Activated T-helper 17 cell treated with anti-CD3 and anti-CD28 coated beads, Interleukin-2, amount 50 U/mL, for 72 hours (primary cell): Measurements from ENCODE around the gene TNIP2. TPM values are rescaled to one million over a fixed set of nuclear protein-coding genes. Genes with fewer than 3 reads are reported as not detected.
A peak's percentile ranks its signal among the peaks of the same experiment; 100 is the strongest.

Experiments
- ATAC-seq: fragments of 150-1000 bp; cut with Tn5 transposase; replicated peaks from 2 replicates; pipeline ENCODE4 v1.10.0; 2021; ENCODE audit warnings: mild to moderate bottlenecking, moderate library complexity
- H3K27ac Mint-ChIP-seq: one replicate; pipeline ENCODE4 v1.8.0; 2022; ENCODE audit warnings: mixed read lengths
- H3K27me3 Mint-ChIP-seq: one replicate; pipeline ENCODE4 v1.8.0; 2022; ENCODE audit warnings: mixed read lengths
- H3K36me3 Mint-ChIP-seq: one replicate; pipeline ENCODE4 v1.8.0; 2022; ENCODE audit warnings: low read depth, mild to moderate bottlenecking, mixed read lengths
- H3K4me1 Mint-ChIP-seq: one replicate; pipeline ENCODE4 v1.8.0; 2022; ENCODE audit warnings: mixed read lengths
- H3K4me3 Mint-ChIP-seq: one replicate; pipeline ENCODE4 v1.8.0; 2022; ENCODE audit warnings: mild to moderate bottlenecking, mixed read lengths
- H3K9me3 Mint-ChIP-seq: one replicate; pipeline ENCODE4 v1.8.0; 2022; ENCODE audit warnings: mixed read lengths
- total RNA-seq, 2 donors: library from RNA; stranded (reverse); gene quantifications; one replicate each; pipeline ENCODE4 v1.2.3, GENCODE V29; 2022

TNIP2 gene
- total RNA-seq, 2 donors from 2014 or later = 80.1 to 110 TPM

GRCh38 chr4:2796849-2797544 is 40.9 kb upstream of the TNIP2 start:
- Mint-ChIP-seq H3K4me3 (peak overlapping the region; percentile 89), H3K36me3 (peaks cover 42% of the 10 kb centered on the region), H3K27me3 (no peaks in the 10 kb centered on the region), H3K4me1 (peaks cover 18% of the 10 kb centered on the region), H3K27ac (peak overlapping the region; percentile 90), H3K9me3 (no peaks in the 10 kb centered on the region)
- no peak for ATAC-seq

GRCh38 chr4:2795893-2796848 is 40.0 kb upstream of the TNIP2 start:
- Mint-ChIP-seq H3K4me3 (peak overlapping the region; percentile 26), H3K27me3 (no peaks in the 10 kb centered on the region), H3K27ac (peak overlapping the region; percentile 12), H3K9me3 (no peaks in the 10 kb centered on the region), H3K36me3 (peaks cover 42% of the 10 kb centered on the region), H3K4me1 (peaks cover 14% of the 10 kb centered on the region)
- no peak for ATAC-seq

- H3K27ac Mint-ChIP-seq = peak overlapping the region; percentile 89
- peaks cover 14% of the 10 kb centered on the region for H3K4me1 Mint-ChIP-seq
- ATAC-seq = no peak
- no peaks in the 10 kb centered on the region for H3K27me3 Mint-ChIP-seq
- peaks cover 42% of the 10 kb centered on the region for H3K36me3 Mint-ChIP-seq
- peak overlapping the region; percentile 81 for H3K4me3 Mint-ChIP-seq
- no peaks in the 10 kb centered on the region for H3K9me3 Mint-ChIP-seq
Measured at GRCh38 chr4:2795300-2795892, 39.3 kb upstream of the TNIP2 start.

GRCh38 chr4:2794486-2795299 is 38.6 kb upstream of the TNIP2 start:
- peak overlapping the region; percentile 89 for H3K27ac Mint-ChIP-seq
- ATAC-seq = no peak
- H3K9me3 Mint-ChIP-seq = no peaks in the 10 kb centered on the region
- peak overlapping the region; percentile 81 for H3K4me3 Mint-ChIP-seq
- no peaks in the 10 kb centered on the region for H3K27me3 Mint-ChIP-seq
- peaks cover 14% of the 10 kb centered on the region for H3K4me1 Mint-ChIP-seq
- peaks cover 42% of the 10 kb centered on the region for H3K36me3 Mint-ChIP-seq

GRCh38 chr4:2793586-2794485 is 37.7 kb upstream of the TNIP2 start:
- Mint-ChIP-seq H3K27ac (peak overlapping the region; percentile 89), H3K9me3 (no peaks in the 10 kb centered on the region), H3K4me3 (peak overlapping the region; percentile 81), H3K36me3 (peaks cover 36% of the 10 kb centered on the region), H3K4me1 (peaks cover 16% of the 10 kb centered on the region), H3K27me3 (no peaks in the 10 kb centered on the region)
- ATAC-seq = peak; percentile 68

GRCh38 chr4:2792711-2793585 is 36.8 kb upstream of the TNIP2 start, which contains the start of gene SH3BP2:
TSS of gene SH3BP2 (plus strand) at chr4:2793085. CDS start at chr4:2820618, 27,533 bp downstream.
- no peaks in the 10 kb centered on the region for H3K9me3 Mint-ChIP-seq
- peak within 1 kb of the TSS; percentile 89 for H3K27ac Mint-ChIP-seq
- peak; percentile 61 for ATAC-seq
- H3K36me3 Mint-ChIP-seq = peaks cover 28% of the 10 kb centered on the region
- peak within 1 kb of the TSS; percentile 81 for H3K4me3 Mint-ChIP-seq
- H3K4me1 Mint-ChIP-seq = peaks cover 8% of the 10 kb centered on the region
- no peaks in the 10 kb centered on the region for H3K27me3 Mint-ChIP-seq

GRCh38 chr4:2792396-2792710 is 36.2 kb upstream of the TNIP2 start:
- Mint-ChIP-seq H3K27me3 (no peaks in the 10 kb centered on the region), H3K9me3 (no peaks in the 10 kb centered on the region), H3K27ac (no peak overlapping the region), H3K4me1 (peaks cover 6% of the 10 kb centered on the region), H3K36me3 (peaks cover 23% of the 10 kb centered on the region), H3K4me3 (peak overlapping the region; percentile 22)
- ATAC-seq = no peak

GRCh38 chr4:2791518-2792395 is 35.6 kb upstream of the TNIP2 start:
- no peak for ATAC-seq
- H3K4me3 Mint-ChIP-seq = peak overlapping the region; percentile 22
- H3K36me3 Mint-ChIP-seq = peaks cover 23% of the 10 kb centered on the region
- peaks cover 6% of the 10 kb centered on the region for H3K4me1 Mint-ChIP-seq
- no peaks in the 10 kb centered on the region for H3K9me3 Mint-ChIP-seq
- peak overlapping the region; percentile 36 for H3K27ac Mint-ChIP-seq
- no peaks in the 10 kb centered on the region for H3K27me3 Mint-ChIP-seq

GRCh38 chr4:2790583-2791517 is 34.7 kb upstream of the TNIP2 start:
- no peak for ATAC-seq
- no peak overlapping the region for H3K4me3 Mint-ChIP-seq
- H3K27ac Mint-ChIP-seq = peak overlapping the region; percentile 36

GRCh38 chr4:2789793-2790582 is 33.9 kb upstream of the TNIP2 start:
- Mint-ChIP-seq H3K27me3 (no peaks in the 10 kb centered on the region), H3K4me3 (no peak overlapping the region), H3K27ac (peak overlapping the region; percentile 65), H3K36me3 (peaks cover 16% of the 10 kb centered on the region), H3K4me1 (peaks cover 6% of the 10 kb centered on the region), H3K9me3 (no peaks in the 10 kb centered on the region)
- ATAC-seq = no peak

More at GRCh38 chr4:2790583-2791517, 34.7 kb upstream of the TNIP2 start:
- Mint-ChIP-seq H3K36me3 (peaks cover 18% of the 10 kb centered on the region), H3K27me3 (no peaks in the 10 kb centered on the region), H3K4me1 (peaks cover 6% of the 10 kb centered on the region), H3K9me3 (no peaks in the 10 kb centered on the region)
